Activated gamma-delta T cell treated with anti-CD3 and anti-CD28 coated beads, Interleukin-2, amount 50 U/mL, for 16 hours (primary cell): ENCODE measurements around the gene S100B.
"Not testable (repeated sequence)": the region's sequence is repeated elsewhere in the genome, so short reads cannot be mapped to it uniquely, and the experiment has no call there.

Experiments used
- DNase-seq: peaks from one replicate; pipeline ENCODE4 v3.0.0-alpha.2; 2020; ENCODE audit warnings: low read depth

S100B gene

DNA sequence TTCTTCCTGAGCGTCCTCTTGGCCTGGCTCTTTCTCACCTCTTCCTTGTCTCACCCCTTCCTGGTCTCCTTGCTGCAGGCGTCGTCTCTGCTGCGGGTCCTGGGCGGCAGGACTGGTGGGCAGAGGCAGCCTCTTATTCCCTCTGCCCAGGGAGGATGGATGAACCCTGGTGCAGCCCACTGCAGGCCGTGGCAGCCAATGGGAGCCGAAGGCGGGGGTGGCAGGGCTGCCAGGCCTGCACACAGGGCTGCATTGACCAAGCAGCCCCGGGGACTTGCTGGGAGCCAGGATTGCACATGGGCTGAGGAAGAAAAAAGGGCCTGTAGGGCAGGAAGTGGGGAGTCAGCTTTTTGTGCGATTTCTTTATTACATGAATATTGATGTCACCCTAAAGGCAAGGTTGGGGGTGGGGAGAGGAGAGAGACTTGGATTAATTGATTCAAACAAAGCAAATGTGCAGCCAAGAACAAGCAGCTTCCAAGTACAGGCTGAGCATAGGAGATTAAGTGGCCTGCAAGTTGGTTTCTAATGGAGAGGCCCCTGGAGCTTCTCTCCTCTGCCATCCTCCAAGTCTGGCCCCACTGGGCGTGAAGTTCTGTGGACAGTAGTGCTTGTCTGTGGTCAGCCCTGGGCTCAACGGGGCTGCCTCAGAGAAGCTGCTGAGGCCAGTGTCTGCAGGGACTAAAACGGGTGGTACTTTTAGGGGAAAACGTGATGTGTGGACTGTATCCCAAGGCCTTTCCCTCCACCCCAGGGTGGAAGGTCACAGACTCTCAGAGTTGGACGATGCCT lies at the start of gene S100B:
Gene S100B (minus strand): TSS at position 108 of the 792 bp plus-strand sequence. CDS start 2,667 bp downstream, outside the sequence.
- DNase-seq = no peak

DNA sequence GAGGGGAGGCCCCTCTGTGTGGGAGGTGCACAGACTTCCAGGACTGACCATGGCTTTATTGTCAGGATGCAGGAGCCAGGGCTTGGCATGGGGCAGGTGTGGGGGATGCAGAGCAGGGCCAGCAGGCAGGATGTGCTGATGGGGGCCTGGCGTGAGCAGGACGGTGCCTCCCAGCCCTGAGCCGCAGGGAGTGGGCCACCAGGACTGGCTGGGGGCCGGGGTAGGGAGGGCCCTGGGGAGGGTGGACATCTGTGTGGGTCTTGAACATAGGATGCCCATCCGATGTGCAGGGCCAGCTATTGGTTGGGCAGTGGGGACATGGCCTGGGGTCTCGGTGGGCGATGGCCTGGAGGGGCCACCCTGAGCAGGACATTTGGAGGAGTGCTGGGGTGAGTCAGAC lies 46.2 kb upstream of the S100B start:
- DNase-seq = no peak

DNA sequence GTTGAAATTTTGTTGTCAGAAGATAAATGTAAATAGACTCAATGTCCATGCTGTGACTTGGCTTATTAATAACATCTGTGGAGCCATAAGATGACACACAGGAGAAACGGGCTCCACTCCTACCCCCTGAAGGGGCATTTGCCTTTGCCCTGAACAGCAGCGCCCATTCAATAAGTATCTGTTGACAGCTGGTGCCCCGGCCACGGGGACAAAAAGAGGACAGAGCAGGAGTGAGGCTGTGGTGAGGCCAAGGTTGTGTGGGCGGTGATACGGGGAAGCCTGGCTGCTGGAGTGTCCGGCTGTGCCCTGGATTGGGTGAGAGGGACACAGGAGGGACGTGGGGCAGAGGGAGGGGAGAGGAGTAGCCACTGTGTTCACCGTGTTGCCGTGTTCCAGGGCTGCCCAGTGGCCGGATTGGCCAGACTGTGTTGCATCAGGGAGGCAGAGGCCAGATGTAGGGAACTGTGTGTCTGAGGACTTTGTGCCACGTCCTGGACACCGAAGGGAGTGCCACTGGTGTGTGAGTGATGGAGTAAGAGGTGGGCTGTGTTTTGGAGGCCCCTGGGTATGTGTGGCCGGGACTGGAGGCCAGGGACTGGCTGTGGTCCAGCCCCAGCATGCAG lies 45.7 kb upstream of the S100B start:
- no peak for DNase-seq

DNA sequence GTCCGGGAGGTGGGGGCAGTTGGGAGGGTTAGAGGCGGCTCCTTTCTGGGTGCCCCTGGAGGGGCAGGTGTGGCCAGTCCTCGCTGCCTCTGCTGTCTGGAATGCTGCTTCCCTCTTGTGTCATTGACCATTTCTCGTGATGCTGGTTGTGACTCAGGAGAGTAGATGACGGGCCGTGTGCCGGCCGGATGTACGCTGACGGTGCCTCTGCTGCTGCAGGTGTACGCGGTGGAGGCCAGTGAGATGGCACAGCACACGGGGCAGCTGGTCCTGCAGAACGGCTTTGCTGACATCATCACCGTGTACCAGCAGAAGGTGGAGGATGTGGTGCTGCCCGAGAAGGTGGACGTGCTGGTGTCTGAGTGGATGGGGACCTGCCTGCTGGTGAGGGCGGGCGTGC lies 44.5 kb upstream of the S100B start:
- DNase-seq = no peak

DNA sequence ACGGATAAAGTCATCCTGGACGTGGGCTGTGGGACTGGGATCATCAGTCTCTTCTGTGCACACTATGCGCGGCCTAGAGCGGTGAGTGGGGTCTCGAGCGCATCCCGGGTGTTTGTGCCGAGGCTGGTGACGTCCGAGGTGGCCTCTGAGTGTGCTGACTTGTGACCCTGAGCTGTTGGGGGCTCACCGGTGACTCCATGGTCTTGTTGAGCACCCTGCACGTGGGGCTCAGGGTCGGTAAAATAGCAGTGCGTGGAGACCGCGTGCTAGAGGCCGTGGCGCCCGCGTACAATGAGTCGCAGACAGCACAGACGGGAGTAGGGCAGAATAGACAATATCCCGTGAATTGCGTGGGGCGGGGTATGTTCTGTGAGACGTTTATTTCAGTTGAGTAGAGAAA lies 43.7 kb upstream of the S100B start:
- DNase-seq = no peak

- DNase-seq = no peak
These were observed 41.8 kb upstream of the S100B start for GRCh38 chr21:46646541-46647154.

DNA sequence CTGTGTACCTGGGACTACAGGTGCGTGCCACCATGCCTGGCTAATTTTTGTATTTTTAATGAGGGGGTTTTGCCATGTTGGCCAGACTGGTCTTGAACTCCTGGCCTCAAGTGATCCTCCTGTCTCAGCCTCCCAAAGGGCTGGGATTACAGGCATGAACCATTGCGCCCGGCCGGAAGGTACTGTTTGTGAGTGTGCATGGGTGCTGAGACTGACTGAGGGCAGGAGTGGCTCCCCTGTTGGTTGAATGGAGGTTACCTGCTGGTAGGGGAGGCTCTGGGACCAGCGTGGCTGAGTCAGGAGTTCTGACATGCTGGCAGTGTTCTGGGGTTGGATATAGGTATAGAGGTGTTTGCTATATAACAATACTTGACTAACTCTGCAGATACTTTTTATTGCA lies 41.0 kb upstream of the S100B start:
- DNase-seq = no peak

GRCh38 chr21:46643379-46644177 lies 38.7 kb upstream of the S100B start:
- DNase-seq = no peak

GRCh38 chr21:46641656-46642055 lies 36.8 kb upstream of the S100B start:
- DNase-seq = no peak

DNA sequence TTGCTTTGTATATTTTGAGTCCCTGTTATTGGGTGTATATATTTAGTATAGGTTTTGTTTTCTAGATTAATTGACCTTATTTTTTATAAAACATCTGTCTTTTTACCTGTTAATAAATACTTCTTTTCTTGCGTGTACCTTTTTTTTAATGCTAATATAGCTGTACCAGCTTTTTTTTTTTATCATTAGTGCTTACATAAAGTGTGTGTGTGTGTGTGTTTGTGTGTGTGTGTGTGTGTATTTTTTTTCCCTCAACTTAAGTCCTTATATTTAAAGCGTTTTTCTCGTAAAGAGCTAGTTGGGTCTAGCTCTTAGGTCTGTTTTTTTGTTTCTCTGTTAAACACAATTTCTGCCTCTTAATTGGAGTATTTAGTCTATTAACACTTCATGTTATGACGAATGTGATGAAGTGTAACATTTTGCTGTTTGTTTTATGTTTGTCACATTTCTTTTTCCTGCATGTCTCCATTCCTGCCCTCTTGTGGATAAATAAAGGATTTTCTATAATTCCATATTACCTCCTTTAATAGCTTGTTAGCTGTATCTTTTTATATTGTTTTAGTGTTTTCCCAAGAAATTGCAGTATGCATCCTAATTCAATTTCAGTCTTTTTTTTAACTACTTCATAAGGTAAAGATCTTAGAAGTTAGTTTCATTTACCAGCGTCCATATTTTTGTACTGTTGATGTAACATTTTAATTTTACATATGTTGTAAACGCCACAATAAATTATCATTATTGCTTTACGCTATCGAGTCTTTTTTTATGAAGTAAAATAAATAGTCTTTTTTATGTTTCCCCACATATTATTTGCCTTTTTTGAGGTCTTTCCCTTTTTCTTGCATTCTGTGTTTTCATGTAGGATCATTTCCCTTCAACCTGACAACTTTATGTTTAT lies 34.9 kb upstream of the S100B start:
- DNase-seq = no peak

- DNase-seq = no peak
These were observed 33.3 kb upstream of the S100B start for GRCh38 chr21:46637952-46638746.

DNA sequence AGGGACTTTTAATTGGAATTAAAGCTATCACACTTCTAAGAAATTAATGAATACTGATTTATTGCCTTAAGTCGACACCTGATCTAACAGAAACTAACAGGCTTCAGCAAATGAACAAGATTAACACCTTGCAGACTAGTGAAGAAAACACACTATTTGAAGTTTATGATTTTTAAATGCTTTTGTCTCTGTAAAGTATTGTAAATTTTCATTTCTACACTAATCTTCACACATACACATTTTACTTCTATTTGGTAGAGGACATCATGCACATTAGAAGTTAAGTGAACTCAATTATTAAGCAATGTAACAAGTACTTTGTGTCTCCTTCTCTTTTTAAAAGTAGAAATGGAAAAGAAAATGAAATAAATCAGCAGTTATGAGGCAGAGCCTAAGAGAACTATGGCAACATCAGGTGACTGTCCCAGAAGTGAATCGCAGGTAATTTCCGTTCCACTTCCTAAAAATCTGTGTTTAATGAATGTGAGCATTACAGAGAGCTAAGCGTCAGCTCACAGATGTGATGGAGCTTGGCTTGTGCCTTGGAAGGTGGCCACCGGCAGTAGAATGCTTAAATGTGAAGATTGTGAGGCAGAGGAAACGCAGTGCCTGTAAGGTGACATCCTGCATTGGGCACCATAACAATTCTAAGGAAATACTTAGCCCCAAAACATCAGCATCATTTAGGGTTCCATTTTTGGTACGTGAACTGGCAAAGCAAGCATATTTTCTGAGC lies 31.8 kb upstream of the S100B start:
- no peak for DNase-seq

GRCh38 chr21:46636181-46636512 lies 31.3 kb upstream of the S100B start:
- no peak for DNase-seq

- peak; percentile 97 for DNase-seq
These were observed 30.7 kb upstream of the S100B start, which contains the start of gene PRMT2 for GRCh38 chr21:46635324-46636180. TSS of gene PRMT2 (plus strand) at chr21:46635674. CDS start at chr21:46636952, 1,278 bp downstream.

DNA sequence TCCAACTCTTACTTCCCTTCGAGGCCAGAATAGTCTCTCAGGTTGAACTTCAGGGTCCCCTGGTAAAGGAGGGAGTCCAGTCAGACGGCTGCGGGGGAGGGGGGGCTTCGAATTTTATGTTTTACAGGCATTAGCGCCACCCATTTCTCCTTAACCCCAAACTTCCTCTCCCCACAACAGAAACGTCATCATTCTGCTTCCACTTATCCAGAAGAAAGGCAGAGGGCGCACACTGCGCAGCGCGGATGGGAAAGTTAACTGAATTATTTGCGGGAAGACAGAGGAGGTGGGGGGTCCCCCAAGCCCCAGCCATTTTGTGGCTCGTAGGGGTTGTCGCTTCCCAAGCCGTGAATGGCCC lies 30.1 kb upstream of the S100B start:
- DNase-seq = no peak

DNA sequence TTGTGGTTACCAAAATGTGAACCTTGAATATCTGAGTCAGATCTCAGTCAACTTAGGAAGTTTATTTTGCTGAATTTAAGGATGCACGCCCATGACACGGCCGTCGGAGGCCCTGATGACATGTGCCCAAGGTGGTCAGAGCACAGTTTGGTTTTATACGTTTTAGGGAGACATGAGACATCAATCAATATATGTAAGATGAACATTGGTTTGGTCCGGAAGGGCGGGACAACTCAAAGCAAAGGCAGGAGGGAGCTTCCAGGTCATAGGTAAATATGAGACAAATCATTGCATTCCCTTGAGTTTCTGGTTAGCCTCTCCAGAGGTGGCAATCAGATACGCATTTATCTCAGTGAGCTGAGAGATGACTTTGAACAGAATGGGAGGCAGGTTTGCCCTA lies 29.5 kb upstream of the S100B start:
- no peak for DNase-seq

- no peak for DNase-seq
These were observed 28.7 kb upstream of the S100B start for GRCh38 chr21:46633566-46633965.

DNA sequence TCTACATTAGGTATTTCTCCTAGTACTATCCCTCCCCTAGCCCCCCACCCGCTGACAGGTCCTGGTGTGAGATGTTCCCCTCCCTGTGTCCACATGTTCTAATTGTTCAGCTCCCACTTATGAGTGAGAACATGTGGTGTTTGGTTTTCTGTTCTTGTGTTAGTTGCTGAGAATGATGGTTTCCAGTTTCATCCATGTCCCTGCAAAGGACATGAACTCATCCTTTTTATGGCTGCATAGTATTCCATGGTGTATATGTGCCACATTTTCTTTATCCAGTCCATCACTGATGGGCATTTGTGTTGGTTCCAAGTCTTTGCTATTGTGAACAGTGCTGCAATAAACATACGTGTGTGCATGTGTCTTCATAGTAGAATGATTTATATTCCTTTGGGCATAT lies 26.0 kb upstream of the S100B start:
- not testable (repeated sequence) for DNase-seq

DNA sequence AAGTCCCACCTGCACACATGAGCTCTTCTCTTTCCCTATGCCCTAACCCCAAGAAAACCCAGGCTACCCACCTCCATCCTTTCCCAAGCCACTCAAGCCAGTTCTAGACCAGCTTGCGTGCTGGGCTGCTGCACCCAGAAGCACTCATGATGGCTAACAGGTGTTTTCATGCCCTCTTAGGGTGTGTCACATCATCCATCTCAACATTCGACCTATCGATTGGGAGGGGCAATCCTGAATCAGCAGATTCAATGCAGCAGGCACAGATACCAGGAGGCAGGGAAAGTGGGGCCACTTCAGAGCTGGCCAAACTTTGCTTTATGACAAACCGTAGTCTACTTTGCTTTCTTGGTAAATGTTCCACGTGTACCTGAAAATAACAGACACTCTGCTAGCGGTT lies 24.0 kb upstream of the S100B start:
- no peak for DNase-seq
